Thymus (tissue), 11 donors: Measurements from ENCODE around the gene STK35. TPM values are rescaled to one million over a fixed set of nuclear protein-coding genes. Genes with fewer than 3 reads are reported as not detected.

Experiments
- DNase-seq, 9 donors: peaks; one replicate each; pipeline ENCODE4 v3.0.0-alpha.2; 2013; ENCODE audit warnings: low spot score in 9 of 9, low read depth in 6 of 9, missing footprints in 1 of 9
- H3K27ac ChIP-seq, 2 donors: one replicate each; pipeline ENCODE4 v1.5.1; 2013; ENCODE audit warnings: control low read depth in 1 of 2, low read depth in 1 of 2, low read length in 1 of 2, mild to moderate bottlenecking in 1 of 2, moderate library complexity in 1 of 2
- H3K27me3 ChIP-seq, 2 donors: one replicate each; pipeline ENCODE4 v1.5.1; 2013; ENCODE audit warnings: low read length in 1 of 2; ENCODE audit not compliant: control insufficient read depth in 2 of 2, insufficient read depth in 1 of 2
- H3K36me3 ChIP-seq, 2 donors: one replicate each; pipeline ENCODE4 v1.5.1; 2013; ENCODE audit warnings: low read length in 1 of 2, mild to moderate bottlenecking in 1 of 2, moderate library complexity in 1 of 2; ENCODE audit not compliant: control insufficient read depth in 2 of 2, insufficient read depth in 2 of 2
- H3K4me1 ChIP-seq, 2 donors: one replicate each; pipeline ENCODE4 v1.5.1; 2013; ENCODE audit warnings: low read length in 2 of 2; ENCODE audit not compliant: control insufficient read depth in 2 of 2, insufficient read depth in 2 of 2
- H3K4me3 ChIP-seq, 2 donors: one replicate each; pipeline ENCODE4 v1.5.1; 2013; ENCODE audit warnings: low read length in 2 of 2, control low read depth in 1 of 2, mild to moderate bottlenecking in 1 of 2
- H3K9me3 ChIP-seq, 2 donors: one replicate each; pipeline ENCODE4 v1.5.1; 2013; ENCODE audit warnings: low read length in 1 of 2, mild to moderate bottlenecking in 1 of 2; ENCODE audit not compliant: control insufficient read depth in 2 of 2, insufficient read depth in 1 of 2
- WGBS: extraction: QIAGEN DNeasy Blood & Tissue Kit; methylation state at CpG from one replicate; pipeline ENCODE4 v1.1.7; 2013; 5-methylcytosine and 5-hydroxymethylcytosine counted together
- polyA plus RNA-seq: library from polyadenylated mRNA; stranded (reverse); fragments of 200-250 nt; gene quantifications from one replicate; pipeline ENCODE4 v1.2.3, GENCODE V29; 2013
- total RNA-seq: library from RNA; stranded (reverse); fragments of 120-200 nt; gene quantifications from one replicate; pipeline ENCODE4 v1.2.4, GENCODE V29; 2013
- donor health status: healthy.

The STK35 gene
- total and polyA plus RNA-seq, 2 donors: 4.1 to 5.4 TPM

DNA sequence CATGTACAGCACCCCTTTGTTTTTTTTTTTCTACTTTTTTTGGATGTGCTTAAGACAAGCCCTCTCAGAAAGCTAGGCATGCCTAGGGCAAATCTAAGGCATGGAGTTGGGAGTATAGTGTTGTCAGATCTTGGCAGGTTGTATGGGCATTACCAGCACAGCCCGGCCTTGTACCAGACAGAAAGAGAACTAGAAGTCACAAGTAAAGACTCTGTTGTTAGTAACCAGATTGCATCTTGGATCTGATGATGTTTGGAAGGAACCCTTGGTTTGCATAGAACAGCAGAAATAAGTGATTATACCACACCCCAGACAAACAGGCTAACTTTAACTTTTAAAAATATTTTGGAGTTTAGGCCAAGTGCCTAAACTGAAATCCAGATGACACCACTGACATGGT lies 25.6 kb downstream of the STK35 start:
- H3K27me3 ChIP-seq: no peaks in the 10 kb centered on the region
- H3K36me3 ChIP-seq: peaks cover 0 to 11% of the 10 kb centered on the region in 2 donors
- no peak overlapping the region for H3K27ac ChIP-seq
- H3K4me1 ChIP-seq: no peaks in the 10 kb centered on the region
- no peak for DNase-seq
- WGBS: 97% methylated on average over 1 of the region's 1 CpG
- H3K9me3 ChIP-seq: no peaks in the 10 kb centered on the region
- no peak overlapping the region for H3K4me3 ChIP-seq

- Histone ChIP-seq H3K9me3 (no peaks in the 10 kb centered on the region), H3K27ac (no peak overlapping the region), H3K36me3 (peaks cover 0 to 7% of the 10 kb centered on the region in 2 donors), H3K4me3 (no peak overlapping the region), H3K4me1 (no peaks in the 10 kb centered on the region), H3K27me3 (no peaks in the 10 kb centered on the region)
- WGBS: 96% methylated on average over 6 of the region's 6 CpGs
- DNase-seq: no peak
Measured at GRCh38 chr20:2128542-2128941, 26.9 kb downstream of the STK35 start.

DNA sequence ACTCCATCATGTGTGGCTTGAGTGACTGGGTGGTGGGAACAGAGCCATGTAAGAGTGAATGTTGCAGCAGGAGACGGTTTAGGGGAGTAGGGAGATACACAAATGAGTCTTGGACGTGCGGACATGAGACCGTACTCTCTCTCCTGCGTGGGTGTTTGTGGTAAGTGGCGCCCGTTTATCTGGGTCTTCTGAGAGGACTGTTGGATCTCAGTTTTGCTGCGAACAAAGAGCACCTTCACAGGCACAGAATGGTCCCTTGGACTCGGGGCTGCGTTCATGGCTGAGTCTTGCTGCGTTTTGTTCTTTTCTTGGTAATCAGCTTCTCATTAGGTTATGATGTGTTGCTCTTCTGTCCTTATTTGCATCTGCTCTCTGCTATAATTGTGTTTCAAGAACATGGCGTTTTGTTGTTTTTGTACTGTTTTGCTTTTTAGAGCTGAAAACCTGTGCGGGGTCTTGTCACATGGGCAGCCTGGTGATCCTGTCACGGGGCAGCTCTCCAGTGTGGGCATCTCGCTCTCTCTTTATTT lies 28.5 kb downstream of the STK35 start:
- Histone ChIP-seq H3K9me3 (no peaks in the 10 kb centered on the region), H3K27me3 (no peaks in the 10 kb centered on the region), H3K4me1 (no peaks in the 10 kb centered on the region), H3K27ac (no peak overlapping the region), H3K4me3 (no peak overlapping the region), H3K36me3 (peaks cover 0 to 3% of the 10 kb centered on the region in 2 donors)
- WGBS: 97% methylated on average over 15 of the region's 15 CpGs
- DNase-seq: no peak

DNA sequence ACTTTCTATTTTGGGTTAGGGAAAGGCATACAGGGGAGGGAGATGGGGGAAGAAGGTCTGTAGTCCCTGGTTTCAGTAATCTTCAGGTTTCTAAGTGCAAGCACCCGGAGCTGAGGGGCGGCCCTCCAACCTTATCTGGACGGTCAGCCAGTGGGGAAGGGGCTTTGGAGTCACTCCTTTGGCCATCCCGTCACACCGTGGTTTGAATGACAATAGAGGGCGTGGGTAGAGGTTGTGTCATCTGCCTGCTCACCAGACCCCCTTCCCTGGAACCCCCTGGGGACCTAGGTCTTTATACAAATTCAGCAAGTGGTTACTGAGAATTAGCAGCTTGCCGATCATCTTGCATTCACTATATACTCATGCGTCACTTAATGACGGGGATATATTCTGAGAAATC lies 29.1 kb downstream of the STK35 start:
- Histone ChIP-seq H3K4me1 (no peaks in the 10 kb centered on the region), H3K27me3 (no peaks in the 10 kb centered on the region), H3K27ac (no peak overlapping the region), H3K9me3 (no peaks in the 10 kb centered on the region), H3K36me3 (peaks cover 0 to 3% of the 10 kb centered on the region in 2 donors), H3K4me3 (no peak overlapping the region)
- WGBS: 98% methylated on average over 9 of the region's 9 CpGs
- DNase-seq: no peak

GRCh38 chr20:2131366-2131765 lies 29.7 kb downstream of the STK35 start:
- no peak overlapping the region for H3K27ac ChIP-seq
- peaks cover 0 to 3% of the 10 kb centered on the region in 2 donors for H3K36me3 ChIP-seq
- 99% methylated on average over 3 of the region's 3 CpGs for WGBS
- H3K4me1 ChIP-seq: no peaks in the 10 kb centered on the region
- no peaks in the 10 kb centered on the region for H3K27me3 ChIP-seq
- no peak overlapping the region for H3K4me3 ChIP-seq
- DNase-seq: no peak
- no peaks in the 10 kb centered on the region for H3K9me3 ChIP-seq

DNA sequence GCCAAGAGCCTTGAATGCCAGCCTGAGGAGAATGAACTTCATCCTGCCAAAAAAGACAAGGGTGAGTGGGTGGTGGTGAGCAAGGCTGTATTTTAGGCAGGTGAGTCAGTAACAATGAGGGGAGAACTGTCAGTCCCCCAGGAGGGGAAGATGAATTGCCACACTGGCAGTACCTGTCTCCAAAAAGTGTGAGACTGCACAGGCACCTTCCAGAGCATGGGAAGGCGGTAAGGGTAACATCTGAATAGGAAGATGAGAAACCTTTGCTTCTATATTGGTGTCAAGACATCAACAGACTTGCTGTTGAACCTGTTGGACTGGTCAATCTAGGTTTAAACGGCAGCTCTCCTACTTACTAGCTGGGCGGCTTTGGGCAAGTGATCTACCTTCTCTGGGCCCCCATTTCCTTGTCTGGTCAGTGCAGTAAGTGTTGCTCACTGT lies 30.9 kb downstream of the STK35 start:
- no peak overlapping the region for H3K27ac ChIP-seq
- peaks cover 0 to 3% of the 10 kb centered on the region in 2 donors for H3K36me3 ChIP-seq
- DNase-seq: no peak
- no peak overlapping the region for H3K4me3 ChIP-seq
- H3K27me3 ChIP-seq: no peaks in the 10 kb centered on the region
- 97% methylated on average over 3 of the region's 3 CpGs for WGBS
- H3K9me3 ChIP-seq: no peaks in the 10 kb centered on the region
- H3K4me1 ChIP-seq: no peaks in the 10 kb centered on the region

DNA sequence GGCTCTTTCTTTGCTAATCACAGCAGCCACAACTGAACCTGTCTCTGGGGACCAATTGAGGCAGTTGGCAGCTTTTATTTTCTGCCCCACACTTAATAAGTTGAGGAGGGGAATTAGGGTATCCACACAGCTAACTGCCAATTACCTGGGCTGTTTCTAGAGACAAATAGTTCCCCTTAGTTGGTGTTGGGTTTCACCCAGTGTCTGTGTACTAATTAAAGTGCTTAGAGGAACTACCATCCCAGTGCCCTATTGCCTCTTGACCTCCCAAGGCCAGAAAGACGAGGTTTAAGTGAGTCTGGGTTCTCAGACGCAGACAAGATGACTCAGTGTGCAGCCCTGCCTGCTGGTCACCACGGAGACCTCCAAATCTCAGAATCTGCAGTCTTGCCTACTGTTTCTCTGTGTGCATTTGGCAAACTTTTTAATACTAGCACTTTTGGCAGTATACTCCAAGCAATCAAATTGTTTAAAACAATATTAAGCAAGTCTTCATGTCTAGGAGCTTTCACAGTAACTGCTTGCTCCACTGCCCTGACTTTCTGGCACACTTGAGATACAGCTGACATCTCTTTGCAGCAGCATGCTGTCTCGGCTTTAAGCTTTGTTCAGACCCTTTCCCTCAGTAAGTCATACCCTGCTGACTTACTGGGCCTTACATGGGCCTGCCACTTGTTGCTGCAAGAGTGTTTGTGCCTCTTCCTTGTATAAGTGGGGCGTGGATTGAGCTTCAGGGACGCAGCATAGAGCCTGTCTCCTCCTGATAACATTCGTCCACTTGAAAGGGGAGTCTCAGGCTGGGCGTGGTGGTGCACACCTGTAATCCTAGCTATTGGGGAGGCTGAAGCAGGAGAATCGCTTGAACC lies 31.9 kb downstream of the STK35 start:
- DNase-seq: no peak
- no peaks in the 10 kb centered on the region for H3K9me3 ChIP-seq
- no peaks in the 10 kb centered on the region for H3K36me3 ChIP-seq
- no peaks in the 10 kb centered on the region for H3K27me3 ChIP-seq
- H3K4me3 ChIP-seq: no peak overlapping the region
- no peak overlapping the region for H3K27ac ChIP-seq
- 95% methylated on average over 9 of the region's 9 CpGs for WGBS
- no peaks in the 10 kb centered on the region for H3K4me1 ChIP-seq

- Histone ChIP-seq H3K4me1 (no peaks in the 10 kb centered on the region), H3K9me3 (no peaks in the 10 kb centered on the region), H3K27ac (no peak overlapping the region), H3K36me3 (no peaks in the 10 kb centered on the region), H3K27me3 (no peaks in the 10 kb centered on the region), H3K4me3 (no peak overlapping the region)
- WGBS: 98% methylated on average over 4 of the region's 4 CpGs
- no peak for DNase-seq
Measured at GRCh38 chr20:2135013-2135412, 33.4 kb downstream of the STK35 start.

- no peak overlapping the region for H3K27ac ChIP-seq
- WGBS: 97% methylated on average over 4 of the region's 4 CpGs
- H3K36me3 ChIP-seq: no peaks in the 10 kb centered on the region
- no peak overlapping the region for H3K4me3 ChIP-seq
- DNase-seq: no peak
- no peaks in the 10 kb centered on the region for H3K27me3 ChIP-seq
- H3K9me3 ChIP-seq: no peaks in the 10 kb centered on the region
- no peaks in the 10 kb centered on the region for H3K4me1 ChIP-seq
Measured at GRCh38 chr20:2136275-2136674, 34.6 kb downstream of the STK35 start.
